Muscle layer of colon (tissue), 2 donors: Measurements from ENCODE around the gene CEACAM20.
"Not testable (repeated sequence)": the region's sequence is repeated elsewhere in the genome, so short reads cannot be mapped to it uniquely, and the experiment has no call there.

Source experiments
- H3K27ac ChIP-seq: one replicate; pipeline ENCODE4 v1.7.0; 2013; ENCODE audit warnings: low read depth, mild to moderate bottlenecking, low read length, moderate library complexity
- H3K27me3 ChIP-seq, 2 donors: one replicate each; pipeline ENCODE4 v1.7.0; 2013; ENCODE audit warnings: low read length in 2 of 2, mild to moderate bottlenecking in 2 of 2; ENCODE audit not compliant: insufficient read depth in 2 of 2, control insufficient read depth in 1 of 2
- H3K36me3 ChIP-seq: one replicate; pipeline ENCODE4 v1.7.0; 2013; ENCODE audit warnings: mild to moderate bottlenecking, low read length; ENCODE audit not compliant: insufficient read depth
- H3K4me1 ChIP-seq: one replicate; pipeline ENCODE4 v1.7.0; 2013; ENCODE audit warnings: mild to moderate bottlenecking, low read length; ENCODE audit not compliant: insufficient read depth
- H3K4me3 ChIP-seq, 2 donors: one replicate each; pipeline ENCODE4 v1.7.0; 2013; ENCODE audit warnings: low read length in 2 of 2, low read depth in 1 of 2, mild to moderate bottlenecking in 1 of 2, moderate library complexity in 1 of 2
- H3K9ac ChIP-seq: one replicate; pipeline ENCODE4 v1.7.0; 2013; ENCODE audit warnings: low read length
- H3K9me3 ChIP-seq: one replicate; pipeline ENCODE4 v1.7.0; 2013; ENCODE audit warnings: mild to moderate bottlenecking, low read length
- donor health status: abdominal sarcoma.
- donor health status: Adenocarcinoma of cecum.

CEACAM20 gene

DNA sequence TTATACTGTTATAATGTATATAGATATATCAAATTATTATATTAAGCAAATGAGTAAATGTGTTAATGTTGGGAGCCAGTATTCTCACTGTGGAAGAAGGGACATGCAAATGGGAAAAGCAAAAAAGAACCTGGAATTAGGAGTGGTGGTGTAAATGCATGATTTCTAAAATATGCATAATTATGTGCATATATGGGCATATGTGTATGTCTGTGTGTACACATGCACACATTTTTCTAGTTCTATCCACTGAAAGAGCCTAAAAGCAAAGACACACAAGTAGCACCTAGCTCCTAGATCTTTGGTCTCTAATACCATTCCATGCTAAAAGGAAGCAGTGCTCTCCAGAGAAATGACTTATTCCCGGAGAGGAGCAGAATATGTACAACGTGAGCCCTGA lies 38.3 kb upstream of the CEACAM20 start:
- Histone ChIP-seq H3K4me3 (no peak overlapping the region), H3K36me3 (no peaks in the 10 kb centered on the region), H3K27ac (no peak overlapping the region), H3K9me3 (no peaks in the 10 kb centered on the region), H3K9ac (no peak overlapping the region), H3K27me3 (no peaks in the 10 kb centered on the region), H3K4me1 (no peaks in the 10 kb centered on the region)

DNA sequence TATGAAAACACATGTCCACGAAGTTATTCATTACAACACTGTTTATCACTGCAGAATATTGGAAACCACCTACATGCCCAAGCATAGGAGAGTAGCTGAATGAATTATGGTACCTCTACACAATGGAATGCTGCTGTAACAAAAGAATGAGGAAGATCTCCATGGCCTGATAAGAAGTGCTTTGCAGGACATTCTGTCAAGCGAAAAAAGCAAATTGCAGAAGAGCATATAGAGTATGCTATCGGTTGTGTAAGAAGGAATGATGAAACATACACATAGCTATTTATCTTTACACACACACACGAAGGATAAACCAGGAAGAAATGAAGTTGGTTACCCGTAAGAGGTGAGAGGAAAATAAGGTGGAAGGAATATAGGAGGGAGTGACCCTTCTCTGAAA lies 37.5 kb upstream of the CEACAM20 start:
- H3K9ac ChIP-seq: no peak overlapping the region

DNA sequence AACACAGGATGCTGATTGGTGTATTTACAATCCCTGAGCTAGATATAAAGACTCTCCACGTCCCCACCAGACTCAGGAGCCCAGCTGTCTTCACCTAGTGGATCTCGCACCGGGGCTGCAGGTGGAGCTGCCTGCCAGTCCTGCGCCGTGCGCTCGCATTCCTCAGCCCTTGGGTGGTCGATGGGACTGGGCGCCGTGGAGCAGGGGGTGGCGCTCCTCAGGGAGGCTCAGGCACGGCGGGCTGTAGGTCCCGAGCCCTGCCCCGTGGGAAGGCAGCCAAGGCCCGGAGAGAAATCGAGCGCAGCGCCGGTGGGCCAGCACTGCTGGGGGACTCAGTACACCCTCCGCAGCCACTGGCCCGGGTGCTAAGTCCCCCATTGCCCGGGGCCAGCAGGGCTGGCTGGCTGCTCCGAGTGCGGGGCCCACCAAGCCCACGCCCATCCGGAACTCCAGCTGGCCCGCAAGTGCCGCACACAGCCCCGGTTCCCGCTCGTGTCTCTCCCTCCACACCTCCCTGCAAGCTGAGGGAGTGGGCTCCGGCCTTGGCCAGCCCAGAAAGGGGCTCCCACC lies 33.7 kb upstream of the CEACAM20 start:
- H3K36me3 ChIP-seq, H3K9me3 ChIP-seq, H3K27me3 ChIP-seq, H3K4me3 ChIP-seq, H3K9ac ChIP-seq, H3K4me1 ChIP-seq, H3K27ac ChIP-seq: not testable (repeated sequence)

More for the DNA sequence above, 37.5 kb upstream of the CEACAM20 start:
- no peak overlapping the region for H3K27ac ChIP-seq
- H3K27me3 ChIP-seq: no peaks in the 10 kb centered on the region
- no peaks in the 10 kb centered on the region for H3K4me1 ChIP-seq
- H3K4me3 ChIP-seq: no peak overlapping the region
- H3K36me3 ChIP-seq: no peaks in the 10 kb centered on the region
- no peaks in the 10 kb centered on the region for H3K9me3 ChIP-seq

DNA sequence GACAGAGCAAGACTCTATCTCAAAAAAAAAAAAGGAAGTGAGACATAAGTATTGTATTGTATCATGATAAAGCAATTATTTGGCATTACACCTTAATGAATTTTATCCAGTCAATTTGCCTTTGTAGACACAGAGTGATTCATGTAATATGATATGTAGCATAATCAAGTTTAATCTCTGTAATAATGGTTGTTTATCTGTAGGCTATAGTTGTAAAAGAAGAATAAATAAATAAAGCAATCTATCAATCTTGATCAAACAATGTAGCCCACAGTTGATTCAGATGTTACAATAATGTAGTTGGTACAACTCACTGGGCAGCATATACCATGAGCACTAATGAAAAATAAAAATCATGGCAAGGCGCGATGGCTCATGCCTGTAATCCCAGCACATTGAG lies 28.5 kb upstream of the CEACAM20 start:
- no peaks in the 10 kb centered on the region for H3K9me3 ChIP-seq
- no peaks in the 10 kb centered on the region for H3K27me3 ChIP-seq
- H3K27ac ChIP-seq: no peak overlapping the region
- H3K36me3 ChIP-seq: no peaks in the 10 kb centered on the region
- H3K4me3 ChIP-seq: no peak overlapping the region
- H3K4me1 ChIP-seq: no peaks in the 10 kb centered on the region
- H3K9ac ChIP-seq: no peak overlapping the region

DNA sequence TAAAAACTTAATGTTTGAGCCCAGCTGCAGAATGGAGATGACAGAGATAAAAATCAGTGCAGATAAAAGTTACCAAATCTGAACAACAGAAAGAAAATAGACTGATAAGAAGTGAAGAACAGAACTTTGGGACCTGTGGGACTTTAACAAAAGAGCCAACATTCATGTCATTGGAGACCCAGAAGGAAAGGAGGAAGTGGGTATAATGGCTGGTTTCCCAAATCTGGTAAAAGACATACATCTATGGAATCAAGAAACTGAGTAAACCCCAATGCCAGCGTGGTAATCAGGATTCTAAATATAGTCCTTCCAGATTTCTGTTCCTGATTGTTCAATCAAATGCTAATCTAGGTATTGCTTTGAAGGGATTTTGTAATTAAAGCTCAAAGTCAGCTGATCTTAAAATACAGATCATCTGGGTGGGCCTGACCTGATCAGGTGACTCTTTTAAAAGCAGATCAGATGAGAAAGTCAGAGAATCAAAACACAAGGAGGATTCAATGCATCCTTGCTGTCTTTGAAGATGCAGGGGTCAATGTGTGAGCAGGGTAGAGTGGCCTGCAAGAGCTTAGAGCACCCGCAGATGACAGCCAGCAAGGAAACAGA lies 25.3 kb upstream of the CEACAM20 start:
- Histone ChIP-seq H3K36me3 (no peaks in the 10 kb centered on the region), H3K27ac (no peak overlapping the region), H3K27me3 (no peaks in the 10 kb centered on the region), H3K4me1 (no peaks in the 10 kb centered on the region), H3K9ac (no peak overlapping the region), H3K9me3 (no peaks in the 10 kb centered on the region), H3K4me3 (no peak overlapping the region)

DNA sequence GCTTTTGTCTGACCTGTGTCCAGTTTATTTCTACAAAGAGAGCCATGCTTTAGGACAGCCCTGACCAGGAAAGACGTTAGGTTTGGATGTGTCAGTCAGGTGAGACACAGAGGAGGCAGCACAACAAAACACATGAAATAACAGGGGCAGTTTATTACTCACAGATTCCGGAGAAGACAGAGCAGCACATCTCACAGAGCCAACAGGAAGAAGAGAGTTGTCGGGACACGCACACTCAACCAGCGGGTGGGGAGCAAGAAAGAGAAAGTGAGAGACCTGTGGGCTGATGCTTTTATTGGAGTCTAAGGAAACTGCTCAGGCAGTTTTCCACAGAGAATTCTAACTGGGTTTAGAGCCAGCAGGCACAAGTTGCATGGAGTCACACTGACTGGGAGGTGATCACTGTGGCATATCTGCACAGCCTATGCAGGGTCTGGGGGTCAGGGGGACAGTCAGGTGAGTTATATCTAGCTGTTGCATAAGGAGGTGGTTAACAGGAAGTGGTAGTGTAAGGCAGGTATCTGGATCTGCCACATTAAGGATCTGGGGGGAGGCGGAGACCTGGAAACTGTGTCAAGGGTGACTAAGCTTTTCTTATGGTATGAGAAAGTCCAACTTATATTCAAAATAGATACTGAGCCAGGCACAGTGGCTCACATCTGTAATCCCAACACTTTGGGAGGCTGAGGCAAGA lies 24.1 kb upstream of the CEACAM20 start:
- H3K36me3 ChIP-seq: no peaks in the 10 kb centered on the region
- no peaks in the 10 kb centered on the region for H3K27me3 ChIP-seq
- no peak overlapping the region for H3K27ac ChIP-seq
- H3K9ac ChIP-seq: no peak overlapping the region
- no peaks in the 10 kb centered on the region for H3K4me1 ChIP-seq
- no peak overlapping the region for H3K4me3 ChIP-seq
- no peaks in the 10 kb centered on the region for H3K9me3 ChIP-seq

DNA sequence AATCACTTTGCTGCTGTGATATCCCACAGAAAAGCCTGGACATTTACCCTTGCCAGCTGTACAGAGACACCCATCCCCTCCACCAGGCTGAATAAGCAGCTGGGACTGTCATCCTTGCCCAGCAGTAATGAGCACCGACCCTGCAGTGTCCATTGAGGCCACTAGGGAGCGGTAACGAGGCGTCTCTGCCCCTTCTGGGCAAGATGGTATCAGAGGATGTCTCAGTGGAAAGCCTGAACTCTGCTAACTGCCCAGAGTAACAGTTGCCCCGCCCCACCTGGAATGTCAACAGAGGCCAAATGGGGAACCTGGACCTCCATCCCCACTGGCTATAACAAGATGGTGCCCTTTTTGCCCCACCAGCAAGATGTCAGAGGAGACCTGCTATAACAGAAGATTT lies 22.8 kb upstream of the CEACAM20 start:
- Histone ChIP-seq H3K36me3 (no peaks in the 10 kb centered on the region), H3K27me3 (no peaks in the 10 kb centered on the region)

DNA sequence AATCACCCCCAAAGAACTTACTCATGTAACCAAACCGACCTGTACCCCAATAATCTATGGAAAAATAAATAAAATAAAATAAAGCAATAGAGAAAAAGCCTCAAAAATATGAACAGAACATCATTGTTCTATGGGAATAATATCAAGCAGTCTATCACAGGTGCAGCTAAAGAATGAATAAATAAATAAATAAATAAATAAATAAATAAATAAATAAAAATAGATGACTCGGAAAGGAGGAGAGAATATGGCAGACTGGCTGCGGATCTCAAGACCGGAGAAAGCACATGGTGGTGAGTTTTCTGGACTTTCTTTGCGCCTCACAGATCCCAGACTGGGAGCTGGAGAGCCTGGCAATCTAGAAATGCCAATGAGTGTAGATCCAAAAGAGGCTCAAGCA lies 22.4 kb upstream of the CEACAM20 start:
- no peak overlapping the region for H3K27ac ChIP-seq
- no peaks in the 10 kb centered on the region for H3K9me3 ChIP-seq
- no peaks in the 10 kb centered on the region for H3K36me3 ChIP-seq
- H3K4me1 ChIP-seq: no peaks in the 10 kb centered on the region
- H3K9ac ChIP-seq: no peak overlapping the region
- no peak overlapping the region for H3K4me3 ChIP-seq
- no peaks in the 10 kb centered on the region for H3K27me3 ChIP-seq

More for the DNA sequence above, 22.8 kb upstream of the CEACAM20 start:
- Histone ChIP-seq H3K4me1 (no peaks in the 10 kb centered on the region), H3K9me3 (no peaks in the 10 kb centered on the region), H3K9ac (no peak overlapping the region), H3K4me3 (no peak overlapping the region), H3K27ac (no peak overlapping the region)

DNA sequence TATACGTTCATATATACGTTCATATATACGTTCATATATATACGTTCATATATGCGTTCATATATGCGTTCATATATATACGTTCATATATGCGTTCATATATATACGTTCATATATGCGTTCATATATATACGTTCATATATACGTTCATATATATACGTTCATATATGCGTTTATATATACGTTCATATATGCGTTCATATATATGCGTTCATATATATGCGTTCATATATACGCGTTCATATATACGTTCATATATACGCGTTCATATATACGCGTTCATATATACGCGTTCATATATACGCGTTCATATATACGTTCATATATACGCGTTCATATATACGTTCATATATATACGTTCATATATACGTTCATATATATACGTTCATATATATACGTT lies 21.5 kb upstream of the CEACAM20 start:
- H3K9me3 ChIP-seq, H3K9ac ChIP-seq, H3K36me3 ChIP-seq, H3K27ac ChIP-seq, H3K4me3 ChIP-seq, H3K27me3 ChIP-seq, H3K4me1 ChIP-seq: not testable (repeated sequence)

DNA sequence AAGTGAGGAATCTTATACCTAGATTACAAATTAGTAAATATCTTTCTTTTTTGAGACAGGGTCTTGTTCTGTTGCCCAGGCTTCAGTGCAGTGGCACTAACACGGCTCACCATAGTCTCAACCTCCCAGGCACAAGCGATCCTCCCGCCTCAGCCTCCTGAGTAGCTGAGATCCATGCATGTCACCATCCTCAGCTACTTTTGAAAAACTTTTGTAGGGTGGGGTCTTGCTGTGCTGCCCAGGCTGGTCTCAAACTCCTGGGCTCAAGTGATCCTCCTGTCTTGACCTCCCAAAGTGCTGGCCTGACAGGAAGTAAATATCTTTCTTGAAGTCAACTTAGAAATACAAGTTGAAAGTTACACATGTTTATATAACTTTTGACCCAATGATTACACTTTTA lies 20.0 kb upstream of the CEACAM20 start:
- no peaks in the 10 kb centered on the region for H3K27me3 ChIP-seq
- no peak overlapping the region for H3K27ac ChIP-seq
- H3K36me3 ChIP-seq: no peaks in the 10 kb centered on the region
- H3K4me3 ChIP-seq: no peak overlapping the region
- no peaks in the 10 kb centered on the region for H3K4me1 ChIP-seq
- no peak overlapping the region for H3K9ac ChIP-seq
- no peaks in the 10 kb centered on the region for H3K9me3 ChIP-seq

DNA sequence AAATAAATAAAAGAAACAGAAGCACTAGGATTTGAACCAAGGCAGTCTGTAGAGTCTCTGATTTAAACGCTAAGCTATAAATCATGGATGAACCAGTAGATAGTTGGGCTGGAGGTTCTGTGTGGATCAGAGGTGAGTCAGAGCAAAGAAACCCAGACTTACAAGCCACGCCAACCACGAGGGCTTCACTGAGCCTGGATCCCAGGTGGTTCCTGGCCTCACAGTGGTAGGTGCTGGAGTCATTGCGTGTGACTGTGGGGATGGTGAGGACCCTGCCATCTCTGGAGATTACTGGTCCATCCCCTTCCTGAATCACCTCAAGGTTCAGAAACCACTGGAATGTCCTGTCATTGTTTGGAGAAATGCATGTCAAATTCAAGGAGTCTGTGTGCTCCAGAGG lies 19.3 kb upstream of the CEACAM20 start:
- Histone ChIP-seq H3K27ac (no peak overlapping the region), H3K27me3 (no peaks in the 10 kb centered on the region), H3K4me3 (no peak overlapping the region), H3K9me3 (no peaks in the 10 kb centered on the region), H3K4me1 (no peaks in the 10 kb centered on the region), H3K36me3 (no peaks in the 10 kb centered on the region), H3K9ac (no peak overlapping the region)

DNA sequence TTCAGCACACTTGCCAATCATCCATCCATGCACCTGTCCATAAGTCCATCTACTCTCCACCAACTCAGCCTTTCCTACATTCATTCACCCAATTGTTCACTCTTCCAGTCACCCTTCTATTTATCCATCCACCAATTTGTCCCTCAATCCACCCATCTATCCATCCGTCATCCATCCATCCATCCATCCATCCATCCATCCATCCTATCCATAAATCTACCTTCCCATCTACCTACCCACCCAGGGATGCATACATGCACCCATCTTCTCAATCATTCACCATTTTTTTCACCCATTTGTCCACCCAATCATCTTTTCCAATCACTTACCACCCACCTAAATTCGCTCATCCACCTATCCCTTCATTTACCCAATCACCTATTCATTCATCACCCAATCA lies 14.6 kb upstream of the CEACAM20 start:
- H3K27me3 ChIP-seq: no peaks in the 10 kb centered on the region
- H3K9ac ChIP-seq: no peak overlapping the region
- H3K4me1 ChIP-seq: no peaks in the 10 kb centered on the region
- H3K36me3 ChIP-seq: no peaks in the 10 kb centered on the region
- H3K27ac ChIP-seq: no peak overlapping the region
- H3K9me3 ChIP-seq: no peaks in the 10 kb centered on the region
- no peak overlapping the region for H3K4me3 ChIP-seq
